Natural killer cell (primary cell): Measurements from ENCODE around the gene GABRA4. TPM values are rescaled to one million over a fixed set of nuclear protein-coding genes. Genes with fewer than 3 reads are reported as not detected.
A peak's percentile ranks its signal among the peaks of the same experiment; 100 is the strongest.

Source experiments
- ATAC-seq, 3 donors: fragments of 150-1000 bp in 2 of 3; fragments of 200-7000 bp in 1 of 3; cut with Tn5 transposase; 1 replicate in 1 of 3; 2 replicates in 2 of 3; pipeline ENCODE4 v1.10.0; 2021; ENCODE audit warnings: mild to moderate bottlenecking in 2 of 3, moderate library complexity in 2 of 3
- DNase-seq, 2 donors: peaks; one replicate each; pipeline versions ENCODE4 v3.0.0 to v3.0.0-alpha.2; 2013 to 2021; ENCODE audit warnings: mixed read lengths in 1 of 2
- H3K27ac ChIP-seq: one replicate; pipeline ENCODE4 v1.5.1; 2013; ENCODE audit warnings: mild to moderate bottlenecking, low read length
- H3K27me3 ChIP-seq: one replicate; pipeline ENCODE4 v1.6.1; 2013; ENCODE audit warnings: low read length; ENCODE audit not compliant: control insufficient read depth, insufficient read depth
- H3K36me3 ChIP-seq: one replicate; pipeline ENCODE4 v1.6.1; 2013; ENCODE audit warnings: low read length; ENCODE audit not compliant: control insufficient read depth, insufficient read depth
- H3K4me1 ChIP-seq: one replicate; pipeline ENCODE4 v1.6.1; 2013; ENCODE audit warnings: low read length; ENCODE audit not compliant: control insufficient read depth, insufficient read depth
- H3K4me3 ChIP-seq: one replicate; pipeline ENCODE4 v1.5.1; 2013; ENCODE audit warnings: low read length
- H3K9me3 ChIP-seq: one replicate; pipeline ENCODE4 v1.6.1; 2013; ENCODE audit warnings: low read length; ENCODE audit not compliant: control insufficient read depth, insufficient read depth
- H3K27ac Mint-ChIP-seq, 2 donors: one replicate each; pipeline ENCODE4 v1.8.0; 2022; ENCODE audit warnings: mild to moderate bottlenecking in 2 of 2, mixed read lengths in 2 of 2, moderate library complexity in 1 of 2
- H3K27me3 Mint-ChIP-seq, 2 donors: one replicate each; pipeline ENCODE4 v1.8.0; 2022; ENCODE audit warnings: low read depth in 2 of 2, mixed read lengths in 2 of 2
- H3K36me3 Mint-ChIP-seq: one replicate; pipeline ENCODE4 v1.8.0; 2022; ENCODE audit warnings: mixed read lengths
- H3K4me1 Mint-ChIP-seq, 2 donors: one replicate each; pipeline ENCODE4 v1.8.0; 2022; ENCODE audit warnings: mixed read lengths in 2 of 2
- H3K4me3 Mint-ChIP-seq: one replicate; pipeline ENCODE4 v1.8.0; 2022; ENCODE audit warnings: mild to moderate bottlenecking, moderate library complexity, mixed read lengths
- H3K9me3 Mint-ChIP-seq, 2 donors: one replicate each; pipeline ENCODE4 v1.8.0; 2022; ENCODE audit warnings: mixed read lengths in 2 of 2
- CTCF ChIP-seq: fragments of 200-600 bp; IDR thresholded peaks from one replicate; pipeline ENCODE4 v1.8.0; 2022; ENCODE audit warnings: antibody characterized with exemption
- WGBS: methylation state at CpG from one replicate; pipeline ENCODE4 v1.1.7; 2013; ENCODE audit warnings: missing lambda C conversion rate; ENCODE audit not compliant: insufficient coverage; 5-methylcytosine and 5-hydroxymethylcytosine counted together
- intact Hi-C: fragments of 100-400 bp; cut with micrococcal nuclease; formaldehyde crosslinking; loops from one replicate; pipeline ENCODE4 v1.14.2; 2022
- total RNA-seq, 4 donors: library from RNA; stranded (reverse); fragments of 120-200 nt in 1 of 4; gene quantifications; one replicate each; pipeline versions ENCODE4 v1.2.3 to v1.2.4, GENCODE V29; 2013 to 2022

GABRA4 gene
- total RNA-seq, 3 donors from 2014 or later (not counting 1 experiment from before 2014, with no cell fraction given), result not detected

- intact Hi-C loops, result no loop called here
These were observed 17.6 kb upstream of the GABRA4 start for GRCh38 chr4:47010912-47011446.

GRCh38 chr4:47010347-47010911 is 17.0 kb upstream of the GABRA4 start:
- no peaks in the 10 kb centered on the region for H3K36me3 Mint-ChIP-seq
- DNase-seq, result peak in 1 of 2 donors; percentile 1
- Histone ChIP-seq H3K4me1 (peaks cover 6% of the 10 kb centered on the region), H3K4me3 (no peak overlapping the region), H3K27me3 (no peaks in the 10 kb centered on the region), H3K9me3 (no peaks in the 10 kb centered on the region), H3K36me3 (no peaks in the 10 kb centered on the region), H3K27ac (peak overlapping the region; percentile 62)
- no peak for TF ChIP-seq CTCF
- no peak for ATAC-seq
- peak overlapping the region; percentile 85 to 92 for H3K27ac Mint-ChIP-seq
- intact Hi-C loops, result no loop called here
- H3K4me1 Mint-ChIP-seq, result peaks cover 12 to 24% of the 10 kb centered on the region in 2 donors
- no peaks in the 10 kb centered on the region for H3K27me3 Mint-ChIP-seq
- no peaks in the 10 kb centered on the region for H3K9me3 Mint-ChIP-seq
- peak overlapping the region; percentile 82 for H3K4me3 Mint-ChIP-seq

More at GRCh38 chr4:47010912-47011446, 17.6 kb upstream of the GABRA4 start:
- peak overlapping the region; percentile 62 for H3K27ac ChIP-seq
- ATAC-seq, result peak; percentile 90 to 94 (median 92)
- no peaks in the 10 kb centered on the region for H3K27me3 Mint-ChIP-seq
- peaks cover 12 to 24% of the 10 kb centered on the region in 2 donors for H3K4me1 Mint-ChIP-seq
- no peaks in the 10 kb centered on the region for H3K27me3 ChIP-seq
- peak in 1 of 2 donors; percentile 38 for DNase-seq
- H3K36me3 Mint-ChIP-seq, result no peaks in the 10 kb centered on the region
- H3K36me3 ChIP-seq, result no peaks in the 10 kb centered on the region
- TF ChIP-seq CTCF, result no peak
- H3K9me3 ChIP-seq, result no peaks in the 10 kb centered on the region
- peak overlapping the region; percentile 82 for H3K4me3 Mint-ChIP-seq
- peaks cover 6% of the 10 kb centered on the region for H3K4me1 ChIP-seq
- H3K4me3 ChIP-seq, result no peak overlapping the region
- no peaks in the 10 kb centered on the region for H3K9me3 Mint-ChIP-seq
- peak overlapping the region; percentile 85 to 92 for H3K27ac Mint-ChIP-seq
- 33% methylated on average over 2 of the region's 2 CpGs for whole genome bisulfite sequencing

- H3K27me3 ChIP-seq, result no peaks in the 10 kb centered on the region
- no CpG with 5 or more reads among the region's 1 CpG for WGBS
- no peaks in the 10 kb centered on the region for H3K9me3 Mint-ChIP-seq
- H3K4me3 ChIP-seq, result no peak overlapping the region
- no peak for TF ChIP-seq CTCF
- no peak overlapping the region for H3K27ac Mint-ChIP-seq
- H3K36me3 ChIP-seq, result no peaks in the 10 kb centered on the region
- no peak for ATAC-seq
- no peak for DNase-seq
- H3K27me3 Mint-ChIP-seq, result peaks cover 4 to 12% of the 10 kb centered on the region in 2 donors
- H3K27ac ChIP-seq, result no peak overlapping the region
- H3K4me3 Mint-ChIP-seq, result no peak overlapping the region
- no peaks in the 10 kb centered on the region for H3K4me1 Mint-ChIP-seq
- intact Hi-C loops, result no loop called here
- H3K36me3 Mint-ChIP-seq, result no peaks in the 10 kb centered on the region
- no peaks in the 10 kb centered on the region for H3K4me1 ChIP-seq
- no peaks in the 10 kb centered on the region for H3K9me3 ChIP-seq
These were observed 9.2 kb upstream of the GABRA4 start for GRCh38 chr4:47002580-47002979.

GRCh38 chr4:47000406-47000805 is 7.0 kb upstream of the GABRA4 start:
- intact Hi-C loops, result no loop called here
- H3K4me1 ChIP-seq, result no peaks in the 10 kb centered on the region
- no peaks in the 10 kb centered on the region for H3K27me3 ChIP-seq
- H3K27me3 Mint-ChIP-seq, result peaks cover 8 to 17% of the 10 kb centered on the region in 2 donors
- no peak for TF ChIP-seq CTCF
- H3K4me3 Mint-ChIP-seq, result no peak overlapping the region
- DNase-seq, result no peak
- no peaks in the 10 kb centered on the region for H3K9me3 ChIP-seq
- H3K27ac Mint-ChIP-seq, result no peak overlapping the region
- no peaks in the 10 kb centered on the region for H3K36me3 Mint-ChIP-seq
- WGBS, result 92% methylated on average over 1 of the region's 1 CpG
- H3K4me3 ChIP-seq, result no peak overlapping the region
- H3K27ac ChIP-seq, result no peak overlapping the region
- no peaks in the 10 kb centered on the region for H3K36me3 ChIP-seq
- no peaks in the 10 kb centered on the region for H3K9me3 Mint-ChIP-seq
- H3K4me1 Mint-ChIP-seq, result no peaks in the 10 kb centered on the region
- no peak for ATAC-seq
